ENCODE data around the gene PPP2R3B.

- TF ChIP-seq CTCF (IDR thresholded peaks at IDR 0.05; ENCODE audit: borderline replicate concordance, extremely low read depth, low read length, poor library complexity, severe bottlenecking): no peak
- TF ChIP-seq EZH2 (IDR thresholded peaks at IDR 0.05; ENCODE audit: borderline replicate concordance, low read depth, low read length, severe bottlenecking): no peak
Observed at GRCh38 chrX:389021-389441, 2.3 kb upstream of the PPP2R3B start.

Data from DND-41 (cell line).